Subcutaneous adipose tissue (tissue), 4 donors: ENCODE data around the gene MELTF. TPM values are rescaled to one million over a fixed set of nuclear protein-coding genes. Genes with fewer than 3 reads are reported as not detected.

Source experiments
- total RNA-seq, 4 donors: library from RNA; depleted of rRNA; stranded (reverse); fragments of >200 nt; gene quantifications; one replicate each; pipeline ENCODE4 v1.1.0, GENCODE V29; 2016
- TF ChIP-seq, protein P1 (sequence below): fragments of 450-650 bp; IDR thresholded peaks from one replicate; pipeline ENCODE4 v1.5.1; 2016; ENCODE audit warnings: low read depth, mild to moderate bottlenecking, control low read depth, antibody characterized with exemption, moderate library complexity

The MELTF gene
- total RNA-seq, 4 donors from 2014 or later: 3.8 to 10.7 (median 8.5) TPM

DNA sequence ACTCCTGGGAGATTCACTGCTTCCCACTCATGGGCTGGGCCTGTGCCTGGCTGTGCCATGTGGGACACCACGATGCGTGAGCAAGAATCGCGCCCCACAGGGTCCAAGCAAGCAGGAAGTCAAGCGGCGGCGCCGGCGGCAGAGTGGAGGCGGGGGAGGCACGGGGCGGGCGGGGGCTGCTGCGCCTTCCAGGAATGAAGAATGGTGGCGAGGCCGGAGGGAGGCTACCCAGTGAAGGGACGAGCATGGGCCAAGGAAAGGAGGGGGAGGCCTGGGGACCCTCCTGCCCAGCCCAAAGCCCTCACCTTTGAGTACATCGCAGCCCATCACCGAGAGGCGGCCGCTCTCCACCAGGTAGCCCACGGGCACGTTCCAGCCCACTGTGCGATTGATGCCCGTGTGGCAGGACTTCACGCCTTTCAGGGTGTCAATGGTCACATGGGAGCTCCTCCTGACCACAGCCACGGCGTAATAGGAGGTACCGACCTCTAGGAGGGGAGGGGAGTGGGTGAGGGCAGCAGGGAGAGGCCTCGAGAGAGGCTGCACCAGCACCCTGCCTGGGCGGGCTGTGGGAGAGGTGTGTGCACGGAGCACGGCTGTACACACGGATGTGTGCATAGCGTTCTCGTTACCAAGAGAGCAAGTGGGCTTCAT, 5.5 kb downstream of the MELTF start:
- TF ChIP-seq, protein P1, sequence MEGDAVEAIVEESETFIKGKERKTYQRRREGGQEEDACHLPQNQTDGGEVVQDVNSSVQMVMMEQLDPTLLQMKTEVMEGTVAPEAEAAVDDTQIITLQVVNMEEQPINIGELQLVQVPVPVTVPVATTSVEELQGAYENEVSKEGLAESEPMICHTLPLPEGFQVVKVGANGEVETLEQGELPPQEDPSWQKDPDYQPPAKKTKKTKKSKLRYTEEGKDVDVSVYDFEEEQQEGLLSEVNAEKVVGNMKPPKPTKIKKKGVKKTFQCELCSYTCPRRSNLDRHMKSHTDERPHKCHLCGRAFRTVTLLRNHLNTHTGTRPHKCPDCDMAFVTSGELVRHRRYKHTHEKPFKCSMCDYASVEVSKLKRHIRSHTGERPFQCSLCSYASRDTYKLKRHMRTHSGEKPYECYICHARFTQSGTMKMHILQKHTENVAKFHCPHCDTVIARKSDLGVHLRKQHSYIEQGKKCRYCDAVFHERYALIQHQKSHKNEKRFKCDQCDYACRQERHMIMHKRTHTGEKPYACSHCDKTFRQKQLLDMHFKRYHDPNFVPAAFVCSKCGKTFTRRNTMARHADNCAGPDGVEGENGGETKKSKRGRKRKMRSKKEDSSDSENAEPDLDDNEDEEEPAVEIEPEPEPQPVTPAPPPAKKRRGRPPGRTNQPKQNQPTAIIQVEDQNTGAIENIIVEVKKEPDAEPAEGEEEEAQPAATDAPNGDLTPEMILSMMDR: no peak

DNA sequence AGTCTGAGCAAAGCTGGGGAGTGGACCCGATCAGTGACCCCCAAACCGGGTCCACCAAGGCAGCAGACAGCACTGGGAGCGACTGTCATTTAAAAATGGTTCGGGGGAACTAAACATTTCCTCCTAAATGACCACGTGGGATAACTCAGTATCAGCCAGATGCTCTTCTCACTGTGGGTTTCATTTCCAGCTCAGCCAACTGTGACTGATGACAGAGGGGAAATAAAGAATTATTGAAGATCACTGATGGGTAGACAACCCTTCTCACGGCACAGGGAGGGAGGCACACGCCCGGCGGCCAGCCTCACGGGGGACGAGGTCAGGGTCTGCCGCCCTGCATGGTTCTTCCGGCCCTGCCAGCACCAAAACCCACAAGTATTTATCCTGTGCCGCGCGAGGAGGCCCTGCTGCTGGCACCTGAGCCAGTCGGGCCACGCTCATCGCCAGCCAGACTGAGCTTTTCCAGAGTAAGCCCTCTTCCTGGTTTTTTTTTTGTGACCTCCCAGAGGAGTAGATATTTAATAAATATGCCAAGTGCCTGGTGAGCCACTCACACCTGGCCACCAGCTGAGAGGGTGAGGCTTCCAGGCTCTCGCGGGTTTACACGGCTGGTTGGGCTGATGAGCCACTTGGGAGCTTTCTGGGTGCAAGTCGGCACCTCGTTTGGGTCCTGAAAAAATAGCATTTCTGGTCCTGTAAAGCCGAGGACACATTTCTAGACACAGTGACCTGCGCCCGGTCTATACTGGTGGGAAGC, 6.2 kb downstream of the MELTF start:
- TF ChIP-seq, protein P1: no peak

DNA sequence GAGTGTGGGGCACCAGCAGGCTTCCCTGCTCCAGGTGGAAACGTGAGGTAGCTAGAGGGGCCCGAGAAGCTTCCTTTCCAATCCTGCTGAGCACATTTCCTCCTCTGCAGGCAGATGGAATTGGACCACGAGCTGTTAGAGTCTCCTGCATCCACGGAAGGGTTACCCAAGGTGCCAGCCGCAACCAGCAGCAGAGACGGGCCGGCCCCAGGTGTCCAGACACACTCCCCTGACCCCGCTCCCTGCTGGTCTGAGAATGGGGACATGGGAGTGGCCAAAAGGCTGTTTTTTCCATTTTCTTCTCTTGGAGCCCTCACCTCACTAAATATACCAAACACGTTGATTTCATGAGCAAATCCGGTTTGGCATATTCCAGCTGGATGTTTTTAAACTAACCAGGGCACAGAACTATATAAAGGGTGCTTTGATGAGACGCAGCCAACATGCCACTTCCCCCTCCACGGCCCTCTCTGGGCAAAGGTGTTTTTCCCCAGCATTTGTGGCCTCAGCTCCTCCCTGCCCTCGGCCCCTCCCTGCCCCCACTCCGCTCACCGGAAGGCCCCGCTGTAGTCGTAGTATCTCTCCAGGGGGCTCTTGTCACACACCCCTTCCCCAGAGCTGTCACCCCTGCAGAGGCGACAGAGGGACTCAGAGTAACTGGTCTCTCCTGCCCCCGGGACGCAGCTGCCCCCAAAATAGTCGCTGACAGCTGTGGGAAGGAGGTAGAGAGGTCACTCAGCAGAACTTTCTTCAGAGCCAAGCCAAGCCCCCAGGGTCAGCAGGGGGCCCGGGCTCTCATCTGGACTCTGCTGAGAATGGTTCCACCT, 7.0 kb downstream of the MELTF start:
- TF ChIP-seq, protein P1: no peak

DNA sequence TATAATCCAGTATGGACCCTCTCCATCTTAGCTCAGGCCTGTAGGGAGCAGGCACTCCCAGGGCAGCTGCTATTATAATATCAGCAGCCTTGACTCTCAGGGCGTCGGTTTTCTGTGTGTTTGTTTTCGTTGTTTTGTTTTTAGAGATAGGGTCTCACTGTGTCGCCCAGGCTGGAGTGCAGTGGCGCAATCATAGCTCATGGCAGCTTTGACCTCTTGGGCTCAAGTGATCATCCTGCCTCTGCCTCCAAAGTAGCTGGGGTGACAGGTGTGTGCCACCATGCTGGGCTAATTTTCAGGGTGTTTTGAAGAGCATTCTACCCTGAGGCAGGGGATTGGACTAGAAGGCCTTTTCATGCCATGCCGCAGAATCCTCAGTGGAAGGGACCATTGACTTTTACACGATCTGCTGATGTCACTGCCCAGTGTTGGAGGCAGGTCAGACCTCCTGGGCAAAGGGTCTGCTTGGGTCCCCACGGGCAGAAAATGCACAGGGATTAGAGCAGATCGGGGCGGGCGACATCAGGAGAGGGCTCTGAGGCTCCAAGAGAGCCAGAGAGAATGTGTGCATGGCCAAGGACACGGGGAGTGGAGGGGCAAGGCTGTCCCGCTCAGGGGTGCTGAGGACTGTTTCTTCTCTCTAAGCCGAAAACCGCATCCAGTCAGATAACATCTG, 7.8 kb downstream of the MELTF start:
- TF ChIP-seq, protein P1: no peak

DNA sequence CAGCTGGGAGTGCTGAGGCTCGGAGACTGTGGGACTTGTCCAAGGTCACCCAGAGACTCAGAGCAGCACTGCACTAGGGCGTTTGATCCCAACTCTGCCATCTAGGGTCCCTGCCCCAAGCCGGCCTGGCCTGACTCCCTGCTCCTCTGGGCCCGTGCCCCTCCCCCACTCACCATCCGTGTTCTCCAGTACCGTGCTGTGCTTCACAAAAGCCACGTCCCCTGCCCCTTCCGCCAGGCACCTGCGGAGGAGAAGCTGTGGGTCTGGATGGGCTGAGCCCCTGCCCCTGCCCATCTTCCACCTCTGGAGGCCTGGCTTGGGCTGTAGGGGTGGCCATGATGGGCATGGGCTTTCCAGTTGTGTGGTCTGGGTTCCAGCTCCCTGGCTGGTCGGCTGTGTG, 8.4 kb downstream of the MELTF start:
- TF ChIP-seq, protein P1: no peak

DNA sequence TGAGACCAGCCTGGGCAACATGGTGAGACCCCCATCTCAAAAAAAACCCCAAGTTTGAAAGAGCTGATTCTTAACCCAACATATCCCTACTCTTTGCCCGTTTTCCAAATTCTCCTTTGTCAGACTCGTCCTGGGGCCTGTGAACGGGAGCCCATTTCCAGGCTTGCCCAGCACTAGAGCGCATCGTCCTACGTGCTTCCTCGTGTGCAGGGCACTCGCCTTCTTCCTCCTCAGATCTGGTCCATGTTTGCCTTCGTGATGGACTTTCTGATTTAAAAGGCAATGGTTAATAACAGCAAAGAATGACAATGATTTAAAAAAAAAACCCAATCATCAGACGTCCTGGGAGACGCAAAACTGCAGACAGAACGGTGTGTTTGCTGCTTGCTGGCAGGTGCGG, 10.1 kb downstream of the MELTF start:
- TF ChIP-seq, protein P1: no peak

DNA sequence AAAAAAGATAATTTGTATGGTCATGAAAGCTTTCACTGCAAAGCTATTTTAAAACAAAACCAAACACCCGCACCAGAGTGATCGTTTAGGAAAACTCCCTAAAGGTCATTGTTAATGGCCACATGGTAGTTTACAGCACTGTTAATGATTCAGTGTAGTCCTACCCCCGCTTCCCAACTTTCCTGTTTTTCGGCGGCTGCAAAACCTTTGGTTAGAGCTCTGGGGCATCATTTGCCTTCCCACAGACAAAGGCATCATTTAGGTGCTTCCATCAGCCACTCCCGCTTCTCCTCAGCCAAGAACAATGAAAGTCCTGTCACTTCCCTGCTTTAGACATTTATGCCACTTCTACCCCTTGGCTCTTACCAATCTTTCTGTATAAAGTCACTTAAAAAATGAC, 10.6 kb downstream of the MELTF start:
- TF ChIP-seq, protein P1: no peak
